Measurements from ENCODE around the gene AKAP8L.

DNA sequence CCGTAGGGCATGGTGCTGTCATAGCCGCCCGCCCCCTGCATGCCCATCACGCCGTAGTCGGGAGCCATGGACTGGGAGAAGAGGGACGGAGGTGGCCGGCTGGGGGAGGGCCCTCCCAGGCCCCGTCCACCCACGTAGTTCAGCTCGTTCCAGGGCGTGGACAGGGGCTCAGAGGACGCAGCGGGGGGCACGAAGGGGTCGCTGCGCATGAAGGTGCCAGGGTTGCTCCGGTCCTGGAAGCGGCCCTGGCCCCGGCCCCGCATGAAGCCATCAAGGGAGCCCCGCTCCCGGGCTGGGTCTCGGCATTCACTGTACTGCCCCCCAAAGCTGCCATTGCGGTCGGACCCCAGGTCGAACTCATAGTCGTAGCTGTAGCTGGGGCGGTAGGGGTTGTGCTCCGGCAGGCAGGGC lies 45.9 kb downstream of the AKAP8L start:
- TF ChIP-seq, protein P1, sequence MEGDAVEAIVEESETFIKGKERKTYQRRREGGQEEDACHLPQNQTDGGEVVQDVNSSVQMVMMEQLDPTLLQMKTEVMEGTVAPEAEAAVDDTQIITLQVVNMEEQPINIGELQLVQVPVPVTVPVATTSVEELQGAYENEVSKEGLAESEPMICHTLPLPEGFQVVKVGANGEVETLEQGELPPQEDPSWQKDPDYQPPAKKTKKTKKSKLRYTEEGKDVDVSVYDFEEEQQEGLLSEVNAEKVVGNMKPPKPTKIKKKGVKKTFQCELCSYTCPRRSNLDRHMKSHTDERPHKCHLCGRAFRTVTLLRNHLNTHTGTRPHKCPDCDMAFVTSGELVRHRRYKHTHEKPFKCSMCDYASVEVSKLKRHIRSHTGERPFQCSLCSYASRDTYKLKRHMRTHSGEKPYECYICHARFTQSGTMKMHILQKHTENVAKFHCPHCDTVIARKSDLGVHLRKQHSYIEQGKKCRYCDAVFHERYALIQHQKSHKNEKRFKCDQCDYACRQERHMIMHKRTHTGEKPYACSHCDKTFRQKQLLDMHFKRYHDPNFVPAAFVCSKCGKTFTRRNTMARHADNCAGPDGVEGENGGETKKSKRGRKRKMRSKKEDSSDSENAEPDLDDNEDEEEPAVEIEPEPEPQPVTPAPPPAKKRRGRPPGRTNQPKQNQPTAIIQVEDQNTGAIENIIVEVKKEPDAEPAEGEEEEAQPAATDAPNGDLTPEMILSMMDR (IDR thresholded peaks at IDR 0.05; ENCODE audit: low read depth, low read length), result no peak
- TF ChIP-seq POLR2A (IDR thresholded peaks at IDR 0.05; ENCODE audit: extremely low read depth, insufficient read length), result no peak

Data from NB4 (cell line).